HepG2 (cell line): ENCODE results near the gene SPNS2. TPM values are rescaled to one million over a fixed set of nuclear protein-coding genes. Genes with fewer than 3 reads are reported as not detected.

Source experiments
- CBX5 ChIP-seq: sonication (generic); formaldehyde crosslinking; IDR thresholded peaks from 2 replicates; pipeline ENCODE4 v1.4.0; 2020; ENCODE audit warnings: missing genetic modification reagents, borderline replicate concordance
- EEA1 ChIP-seq: sonication (generic); formaldehyde crosslinking; IDR thresholded peaks from 2 replicates; pipeline ENCODE4 v1.5.1; 2020; ENCODE audit warnings: mild to moderate bottlenecking, missing genetic modification reagents, borderline replicate concordance
- HDAC2 ChIP-seq: sonication (generic); formaldehyde crosslinking; IDR thresholded peaks from 2 replicates; pipeline ENCODE4 v1.4.0; 2020; ENCODE audit warnings: missing genetic modification reagents
- HMGXB4 ChIP-seq, 2 experiments: sonication (generic) in 1 of 2; formaldehyde crosslinking in 1 of 2; IDR thresholded peaks; 2 replicates each; pipeline versions ENCODE4 v1.4.0 to v1.6.1; 2018 to 2020; ENCODE audit warnings: missing genetic modification reagents in 2 of 2, borderline replicate concordance in 1 of 2, low read depth in 1 of 2, mild to moderate bottlenecking in 1 of 2, missing biosample characterization in 1 of 2
- KDM2A ChIP-seq: sonication (generic); formaldehyde crosslinking; IDR thresholded peaks from 2 replicates; pipeline ENCODE4 v1.4.0; 2020; ENCODE audit warnings: low read depth, missing genetic modification reagents, borderline replicate concordance
- NFYC ChIP-seq: IDR thresholded peaks from 2 replicates; pipeline ENCODE4 v1.6.1; 2016; ENCODE audit warnings: missing genetic modification reagents, missing compliant biosample characterization
- PAF1 ChIP-seq: IDR thresholded peaks from 2 replicates; pipeline ENCODE4 v1.6.1; 2016; ENCODE audit warnings: missing genetic modification reagents, missing compliant biosample characterization
- SP1 ChIP-seq, 2 experiments: fragments of 450-650 bp in 1 of 2; sonication (generic) in 1 of 2; formaldehyde crosslinking in 1 of 2; IDR thresholded peaks; 2 replicates each; pipeline versions ENCODE4 v1.4.0 to v1.6.1; 2016 to 2020; ENCODE audit warnings: missing genetic modification reagents in 1 of 2
- TGIF2 ChIP-seq: IDR thresholded peaks from 2 replicates; pipeline ENCODE4 v1.6.1; 2016; ENCODE audit warnings: control low read depth, missing compliant biosample characterization
- ZBTB26 ChIP-seq: IDR thresholded peaks from 2 replicates; pipeline ENCODE4 v1.6.1; 2016; ENCODE audit warnings: missing compliant biosample characterization, missing genetic modification reagents, borderline replicate concordance
- ZNF574 ChIP-seq: sonication (generic); formaldehyde crosslinking; IDR thresholded peaks from 2 replicates; pipeline ENCODE4 v1.4.0; 2020; ENCODE audit warnings: missing genetic modification reagents
- ZNF614 ChIP-seq: IDR thresholded peaks from 2 replicates; pipeline ENCODE4 v1.6.1; 2018; ENCODE audit warnings: missing biosample characterization, missing genetic modification reagents, inconsistent platforms, borderline replicate concordance
- ZNF780A ChIP-seq: sonication (generic); formaldehyde crosslinking; IDR thresholded peaks from 2 replicates; pipeline ENCODE4 v1.8.0; 2022; ENCODE audit warnings: mild to moderate bottlenecking, missing genetic modification reagents, moderate library complexity
- polyA plus RNA-seq, 8 experiments: library from polyadenylated mRNA; depleted of rRNA in 3 of 8; stranded (reverse) in 7 of 8; unstranded in 1 of 8; fragments of >200 nt; fragmentation: Illumina TruSeq in 4 of 8; extraction: Trizol in 4 of 8; gene quantifications; 2 replicates each; pipeline versions ENCODE4 v1.2.1 to v1.2.3, GENCODE V29; 2011 to 2016; ENCODE audit warnings: low read depth in 4 of 8, missing spikeins in 1 of 8, mixed read lengths in 1 of 8; ENCODE audit not compliant: insufficient read depth in 1 of 8
- total RNA-seq, 5 experiments: library from RNA; depleted of rRNA; stranded (reverse); fragments of >200 nt; fragmentation: Illumina TruSeq; extraction: Trizol; gene quantifications; 2 replicates each; pipeline ENCODE4 v1.2.3, GENCODE V29; 2016; ENCODE audit warnings: low read depth in 1 of 5
- TF ChIP-seq, protein P1 (sequence below): sonication (generic); formaldehyde crosslinking; IDR thresholded peaks from 2 replicates; pipeline ENCODE4 v1.4.0; 2020; ENCODE audit warnings: missing genetic modification reagents
- TF ChIP-seq, protein P2 (sequence below): sonication (generic); formaldehyde crosslinking; IDR thresholded peaks from 2 replicates; pipeline ENCODE4 v1.5.1; 2020; ENCODE audit warnings: mild to moderate bottlenecking, missing genetic modification reagents, moderate library complexity

The SPNS2 gene
- total and polyA plus RNA-seq, 2 of the 13 experiments (the other 11 are each of a cell fraction or from before 2014, with no cell fraction given) = 0.01 TPM; not detected in 1

DNA sequence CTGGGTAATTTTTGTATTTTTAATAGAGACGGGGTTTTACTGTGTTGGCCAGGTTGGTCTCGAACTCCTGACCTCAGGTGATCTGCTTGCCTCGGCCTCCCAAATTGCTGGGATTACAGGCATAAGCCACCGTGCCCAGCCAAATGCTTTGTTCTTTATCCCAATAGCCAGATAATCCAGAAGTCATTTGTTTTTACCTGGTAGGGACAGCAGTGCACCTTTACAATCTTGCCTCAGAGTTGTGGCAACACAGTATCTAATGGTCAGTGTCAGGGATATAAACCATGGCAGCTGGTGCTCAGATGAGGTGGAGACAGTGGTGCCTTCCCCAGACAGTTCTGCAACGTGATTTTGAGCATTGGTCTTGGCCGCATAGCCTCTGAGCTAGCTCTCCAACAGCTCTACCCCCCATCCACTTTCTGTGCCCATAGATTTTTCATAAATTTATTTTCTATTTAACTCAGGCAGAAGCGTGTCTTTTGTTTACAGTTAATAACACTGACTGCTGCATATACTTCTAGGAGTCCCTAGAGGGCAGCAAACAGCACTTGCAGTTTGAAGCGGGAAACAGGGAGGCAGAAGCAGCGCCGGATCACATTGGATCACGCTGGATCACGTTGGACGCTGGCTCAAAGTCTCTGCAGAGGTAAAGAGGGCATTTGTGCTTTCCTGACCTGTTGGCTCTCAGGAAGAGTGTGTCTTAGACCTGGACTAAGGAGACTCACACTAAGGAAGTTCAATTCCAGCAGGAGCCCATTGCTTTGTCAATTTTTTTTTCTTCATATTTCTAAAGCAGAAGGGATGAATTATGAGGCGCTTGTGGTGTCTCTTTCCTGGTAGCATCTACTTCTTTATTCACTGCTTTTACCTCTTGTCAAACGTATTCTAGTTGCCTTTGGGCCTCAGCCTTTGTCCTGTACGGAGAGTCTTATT lies 66.8 kb downstream of the SPNS2 start (continued):
- TF ChIP-seq, protein P1, sequence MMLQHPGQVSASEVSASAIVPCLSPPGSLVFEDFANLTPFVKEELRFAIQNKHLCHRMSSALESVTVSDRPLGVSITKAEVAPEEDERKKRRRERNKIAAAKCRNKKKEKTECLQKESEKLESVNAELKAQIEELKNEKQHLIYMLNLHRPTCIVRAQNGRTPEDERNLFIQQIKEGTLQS = no peak
- TF ChIP-seq PAF1 = no peak
- peak; percentile 59; the same call in 1 of the 2 replicates for TF ChIP-seq ZNF614 (CRISPR knock-in tag)
- 0 out of 2 replicates have a peak, but pooled peaks have one; percentile 36 for TF ChIP-seq ZNF574
- peak; percentile 61 to 69; a peak in 3 of 4 replicates for TF ChIP-seq HMGXB4 (CRISPR knock-in tag; IDR thresholded peaks at IDR 0.05; ENCODE audit: borderline replicate concordance in 1 of 2, low read depth in 1 of 2)
- TF ChIP-seq, protein P2, sequence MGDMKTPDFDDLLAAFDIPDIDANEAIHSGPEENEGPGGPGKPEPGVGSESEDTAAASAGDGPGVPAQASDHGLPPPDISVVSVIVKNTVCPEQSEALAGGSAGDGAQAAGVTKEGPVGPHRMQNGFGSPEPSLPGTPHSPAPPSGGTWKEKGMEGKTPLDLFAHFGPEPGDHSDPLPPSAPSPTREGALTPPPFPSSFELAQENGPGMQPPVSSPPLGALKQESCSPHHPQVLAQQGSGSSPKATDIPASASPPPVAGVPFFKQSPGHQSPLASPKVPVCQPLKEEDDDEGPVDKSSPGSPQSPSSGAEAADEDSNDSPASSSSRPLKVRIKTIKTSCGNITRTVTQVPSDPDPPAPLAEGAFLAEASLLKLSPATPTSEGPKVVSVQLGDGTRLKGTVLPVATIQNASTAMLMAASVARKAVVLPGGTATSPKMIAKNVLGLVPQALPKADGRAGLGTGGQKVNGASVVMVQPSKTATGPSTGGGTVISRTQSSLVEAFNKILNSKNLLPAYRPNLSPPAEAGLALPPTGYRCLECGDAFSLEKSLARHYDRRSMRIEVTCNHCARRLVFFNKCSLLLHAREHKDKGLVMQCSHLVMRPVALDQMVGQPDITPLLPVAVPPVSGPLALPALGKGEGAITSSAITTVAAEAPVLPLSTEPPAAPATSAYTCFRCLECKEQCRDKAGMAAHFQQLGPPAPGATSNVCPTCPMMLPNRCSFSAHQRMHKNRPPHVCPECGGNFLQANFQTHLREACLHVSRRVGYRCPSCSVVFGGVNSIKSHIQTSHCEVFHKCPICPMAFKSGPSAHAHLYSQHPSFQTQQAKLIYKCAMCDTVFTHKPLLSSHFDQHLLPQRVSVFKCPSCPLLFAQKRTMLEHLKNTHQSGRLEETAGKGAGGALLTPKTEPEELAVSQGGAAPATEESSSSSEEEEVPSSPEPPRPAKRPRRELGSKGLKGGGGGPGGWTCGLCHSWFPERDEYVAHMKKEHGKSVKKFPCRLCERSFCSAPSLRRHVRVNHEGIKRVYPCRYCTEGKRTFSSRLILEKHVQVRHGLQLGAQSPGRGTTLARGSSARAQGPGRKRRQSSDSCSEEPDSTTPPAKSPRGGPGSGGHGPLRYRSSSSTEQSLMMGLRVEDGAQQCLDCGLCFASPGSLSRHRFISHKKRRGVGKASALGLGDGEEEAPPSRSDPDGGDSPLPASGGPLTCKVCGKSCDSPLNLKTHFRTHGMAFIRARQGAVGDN (CRISPR knock-in tag) = peak; percentile 17; the same call in 1 of the 2 replicates
- TF ChIP-seq KDM2A = peak; percentile 67; the same call in 1 of the 2 replicates
- TF ChIP-seq CBX5 (CRISPR knock-in tag) = 0 out of 2 replicates have a peak, but pooled peaks have one; percentile 25
- TF ChIP-seq SP1 (IDR thresholded peaks at IDR 0.05) = no peak
- TF ChIP-seq SP1 (CRISPR knock-in tag; IDR thresholded peaks at IDR 0.05) = no peak
- no peak for TF ChIP-seq ZBTB26 (CRISPR knock-in tag)
- TF ChIP-seq HDAC2 (CRISPR knock-in tag) = 0 out of 2 replicates have a peak, but pooled peaks have one; percentile 43
- peak; percentile 40; the same call in 1 of the 2 replicates for TF ChIP-seq NFYC
- TF ChIP-seq ZNF780A = no peak
- TF ChIP-seq EEA1 (CRISPR knock-in tag) = no peak
- 0 out of 2 replicates have a peak, but pooled peaks have one; percentile 14 for TF ChIP-seq TGIF2
